NCI-H1105 (cell line): ENCODE data around the gene PUM1.

Source experiments
- DNase-seq: peaks from one replicate; lab custom pipeline; 2025; lab: John Stamatoyannopoulos, UW

PUM1 gene

GRCh38 chr1:30892671-30893073 lies 172.8 kb downstream of the PUM1 start:
- no peak for DNase-seq

- no peak for DNase-seq
Observed at GRCh38 chr1:30891227-30891552, 174.3 kb downstream of the PUM1 start.

- DNase-seq, result no peak
Observed at GRCh38 chr1:30890502-30891226, 174.9 kb downstream of the PUM1 start.

- DNase-seq, result no peak
Observed at GRCh38 chr1:30889511-30889910, 176.0 kb downstream of the PUM1 start.

GRCh38 chr1:30888975-30889374 lies 176.5 kb downstream of the PUM1 start:
- no peak for DNase-seq

- no peak for DNase-seq
Observed at GRCh38 chr1:30888391-30888790, 177.1 kb downstream of the PUM1 start.

GRCh38 chr1:30887485-30888315 lies 177.8 kb downstream of the PUM1 start:
- DNase-seq, result no peak

- no peak for DNase-seq
Observed at GRCh38 chr1:30886710-30887428, 178.6 kb downstream of the PUM1 start.

- no peak for DNase-seq
Observed at GRCh38 chr1:30885570-30886522, 179.7 kb downstream of the PUM1 start.

GRCh38 chr1:30884723-30885122 lies 180.8 kb downstream of the PUM1 start:
- no peak for DNase-seq

- DNase-seq, result no peak
Observed at GRCh38 chr1:30883389-30884172, 181.9 kb downstream of the PUM1 start.

GRCh38 chr1:30882678-30883388 lies 182.7 kb downstream of the PUM1 start:
- DNase-seq, result no peak
